Dendritic cell treated with granulocyte-macrophage colony-stimulating factor and Interleukin-4, amounts not matched to agents 40 ng/mL and 50 ng/mL, for 4 days (primary cell): Measurements from ENCODE around the gene TMEM163.
"Not testable (repeated sequence)": the region's sequence is repeated elsewhere in the genome, so short reads cannot be mapped to it uniquely, and the experiment has no call there.

Experiments used
- H3K27ac Mint-ChIP-seq: one replicate; pipeline ENCODE4 v1.8.0; 2022; ENCODE audit warnings: mild to moderate bottlenecking, mixed read lengths
- H3K27me3 Mint-ChIP-seq: one replicate; pipeline ENCODE4 v1.8.0; 2022; ENCODE audit warnings: mild to moderate bottlenecking, mixed read lengths
- H3K36me3 Mint-ChIP-seq: one replicate; pipeline ENCODE4 v1.8.0; 2022; ENCODE audit warnings: low read depth, mixed read lengths
- H3K4me1 Mint-ChIP-seq: one replicate; pipeline ENCODE4 v1.8.0; 2022; ENCODE audit warnings: low read depth, mixed read lengths
- H3K4me3 Mint-ChIP-seq: one replicate; pipeline ENCODE4 v1.8.0; 2022; ENCODE audit warnings: mild to moderate bottlenecking, moderate library complexity, mixed read lengths
- H3K9me3 Mint-ChIP-seq: one replicate; pipeline ENCODE4 v1.8.0; 2022; ENCODE audit warnings: mixed read lengths
- intact Hi-C: fragments of 100-400 bp; cut with micrococcal nuclease; formaldehyde crosslinking; loops from one replicate; pipeline ENCODE4 v1.15.0; 2022

The TMEM163 gene

GRCh38 chr2:134479696-134480330 lies 239.0 kb downstream of the TMEM163 start:
- no peaks in the 10 kb centered on the region for H3K9me3 Mint-ChIP-seq
- H3K27me3 Mint-ChIP-seq = no peaks in the 10 kb centered on the region
- intact Hi-C loops = loop anchor here (10.0 kb wide), 1 partner anchor 315 kb away; no protein-coding TSS in a partner anchor
- no peak overlapping the region for H3K27ac Mint-ChIP-seq
- H3K36me3 Mint-ChIP-seq = no peaks in the 10 kb centered on the region
- H3K4me1 Mint-ChIP-seq = no peaks in the 10 kb centered on the region
- H3K4me3 Mint-ChIP-seq = no peak overlapping the region

- H3K36me3 Mint-ChIP-seq, H3K9me3 Mint-ChIP-seq, H3K4me1 Mint-ChIP-seq, H3K27ac Mint-ChIP-seq, H3K4me3 Mint-ChIP-seq, H3K27me3 Mint-ChIP-seq: not testable (repeated sequence)
- intact Hi-C loops = loop anchor here (10.0 kb wide), 1 partner anchor 318 kb away; no protein-coding TSS in a partner anchor
These were observed 241.8 kb downstream of the TMEM163 start for GRCh38 chr2:134476982-134477381.

GRCh38 chr2:134470561-134471168 lies 248.1 kb downstream of the TMEM163 start:
- intact Hi-C loops = loop anchor here (10.0 kb wide), 1 partner anchor 324 kb away; no protein-coding TSS in a partner anchor
- Mint-ChIP-seq H3K9me3 (no peaks in the 10 kb centered on the region), H3K27ac (no peak overlapping the region), H3K36me3 (no peaks in the 10 kb centered on the region), H3K4me1 (no peaks in the 10 kb centered on the region), H3K4me3 (no peak overlapping the region), H3K27me3 (no peaks in the 10 kb centered on the region)

GRCh38 chr2:134469516-134470115 lies 249.2 kb downstream of the TMEM163 start:
- Mint-ChIP-seq H3K9me3 (no peaks in the 10 kb centered on the region), H3K4me1 (no peaks in the 10 kb centered on the region), H3K27me3 (no peaks in the 10 kb centered on the region), H3K4me3 (no peak overlapping the region), H3K27ac (no peak overlapping the region), H3K36me3 (no peaks in the 10 kb centered on the region)
- intact Hi-C loops = loop anchor here (10.0 kb wide), 1 partner anchor 325 kb away; no protein-coding TSS in a partner anchor

GRCh38 chr2:134468776-134469175 lies 250.0 kb downstream of the TMEM163 start:
- no peak overlapping the region for H3K27ac Mint-ChIP-seq
- intact Hi-C loops = no loop called here
- H3K9me3 Mint-ChIP-seq = no peaks in the 10 kb centered on the region
- H3K27me3 Mint-ChIP-seq = no peaks in the 10 kb centered on the region
- H3K36me3 Mint-ChIP-seq = no peaks in the 10 kb centered on the region
- no peaks in the 10 kb centered on the region for H3K4me1 Mint-ChIP-seq
- H3K4me3 Mint-ChIP-seq = no peak overlapping the region

- H3K4me1 Mint-ChIP-seq = no peaks in the 10 kb centered on the region
- H3K27ac Mint-ChIP-seq = no peak overlapping the region
- intact Hi-C loops = no loop called here
- no peaks in the 10 kb centered on the region for H3K27me3 Mint-ChIP-seq
- H3K36me3 Mint-ChIP-seq = no peaks in the 10 kb centered on the region
- no peaks in the 10 kb centered on the region for H3K9me3 Mint-ChIP-seq
- no peak overlapping the region for H3K4me3 Mint-ChIP-seq
These were observed 250.6 kb downstream of the TMEM163 start for GRCh38 chr2:134468164-134468563.

- Mint-ChIP-seq H3K4me3 (no peak overlapping the region), H3K9me3 (no peaks in the 10 kb centered on the region), H3K4me1 (peaks cover 12% of the 10 kb centered on the region), H3K27me3 (no peaks in the 10 kb centered on the region), H3K27ac (no peak overlapping the region), H3K36me3 (no peaks in the 10 kb centered on the region)
- intact Hi-C loops = no loop called here
These were observed 252.7 kb downstream of the TMEM163 start for GRCh38 chr2:134466141-134466540.

GRCh38 chr2:134465228-134466105 lies 253.3 kb downstream of the TMEM163 start:
- Mint-ChIP-seq H3K4me3 (no peak overlapping the region), H3K27ac (peak overlapping the region; percentile 20), H3K9me3 (no peaks in the 10 kb centered on the region), H3K4me1 (peaks cover 18% of the 10 kb centered on the region), H3K36me3 (no peaks in the 10 kb centered on the region), H3K27me3 (no peaks in the 10 kb centered on the region)
- intact Hi-C loops = no loop called here

- Mint-ChIP-seq H3K4me1 (peaks cover 21% of the 10 kb centered on the region), H3K4me3 (no peak overlapping the region), H3K36me3 (no peaks in the 10 kb centered on the region), H3K9me3 (no peaks in the 10 kb centered on the region), H3K27me3 (no peaks in the 10 kb centered on the region), H3K27ac (no peak overlapping the region)
- intact Hi-C loops = no loop called here
These were observed 255.1 kb downstream of the TMEM163 start for GRCh38 chr2:134463699-134464022.

- peak overlapping the region; percentile 50 for H3K27ac Mint-ChIP-seq
- no peaks in the 10 kb centered on the region for H3K36me3 Mint-ChIP-seq
- peaks cover 21% of the 10 kb centered on the region for H3K4me1 Mint-ChIP-seq
- H3K27me3 Mint-ChIP-seq = no peaks in the 10 kb centered on the region
- H3K4me3 Mint-ChIP-seq = no peak overlapping the region
- intact Hi-C loops = no loop called here
- no peaks in the 10 kb centered on the region for H3K9me3 Mint-ChIP-seq
These were observed 255.8 kb downstream of the TMEM163 start for GRCh38 chr2:134462791-134463698.

- intact Hi-C loops = no loop called here
- Mint-ChIP-seq H3K9me3 (no peaks in the 10 kb centered on the region), H3K27ac (peak overlapping the region; percentile 47)
These were observed 256.5 kb downstream of the TMEM163 start for GRCh38 chr2:134462275-134462674.

GRCh38 chr2:134461511-134461910 lies 257.3 kb downstream of the TMEM163 start:
- intact Hi-C loops = no loop called here
- H3K4me3 Mint-ChIP-seq = no peak overlapping the region
- peaks cover 21% of the 10 kb centered on the region for H3K4me1 Mint-ChIP-seq
- no peaks in the 10 kb centered on the region for H3K9me3 Mint-ChIP-seq
- H3K27ac Mint-ChIP-seq = peak overlapping the region; percentile 47
- H3K27me3 Mint-ChIP-seq = no peaks in the 10 kb centered on the region
- no peaks in the 10 kb centered on the region for H3K36me3 Mint-ChIP-seq

More at GRCh38 chr2:134462275-134462674, 256.5 kb downstream of the TMEM163 start:
- Mint-ChIP-seq H3K27me3 (no peaks in the 10 kb centered on the region), H3K36me3 (no peaks in the 10 kb centered on the region), H3K4me3 (no peak overlapping the region), H3K4me1 (peaks cover 21% of the 10 kb centered on the region)

GRCh38 chr2:134460583-134460998 lies 258.2 kb downstream of the TMEM163 start:
- Mint-ChIP-seq H3K27me3 (no peaks in the 10 kb centered on the region), H3K4me1 (peaks cover 21% of the 10 kb centered on the region), H3K9me3 (no peaks in the 10 kb centered on the region), H3K4me3 (no peak overlapping the region), H3K36me3 (peaks cover 2% of the 10 kb centered on the region), H3K27ac (peak overlapping the region; percentile 47)
- intact Hi-C loops = no loop called here
